Pancreas (tissue), 10 donors: ENCODE results near the gene SP7. TPM values are rescaled to one million over a fixed set of nuclear protein-coding genes. Genes with fewer than 3 reads are reported as not detected.

Source experiments
- ATAC-seq, 4 donors: fragments of 200-7000 bp; cut with Tn5 transposase; one replicate each; pipeline versions ENCODE4 v1.8.0 to v1.9.1; 2020; ENCODE audit warnings: mild to moderate bottlenecking in 4 of 4, moderate library complexity in 4 of 4
- DNase-seq, 6 donors: peaks; one replicate each; pipeline ENCODE4 v3.0.0-alpha.2; 2020
- FAIRE-seq: peaks from 2 replicates; lab custom pipeline; 2012; peaks lifted over from hg19 to GRCh38; lab: Jason Lieb, UNC
- H3K27ac ChIP-seq, 4 donors: fragments of 200-600 bp; sonication (generic); 1 replicate in 3 of 4; 2 replicates in 1 of 4; pipeline versions ENCODE4 v1.5.0 to v1.8.0; 2020
- H3K27me3 ChIP-seq, 4 donors: fragments of 200-600 bp; one replicate each; pipeline ENCODE4 v1.8.0; 2021
- H3K36me3 ChIP-seq, 3 donors: fragments of 200-600 bp; sonication (generic) in 1 of 3; one replicate each; pipeline versions ENCODE4 v1.5.0 to v1.8.0; 2020 to 2021
- H3K4me1 ChIP-seq, 3 donors: fragments of 200-600 bp; one replicate each; pipeline ENCODE4 v1.8.0; 2021
- H3K4me3 ChIP-seq, 4 donors: fragments of 200-600 bp; sonication (generic) in 2 of 4; one replicate each; pipeline versions ENCODE4 v1.5.0 to v1.8.0; 2020 to 2021
- H3K9me3 ChIP-seq, 4 donors: fragments of 200-600 bp; one replicate each; pipeline ENCODE4 v1.8.0; 2021
- WGBS, 2 donors: extraction: QIAGEN DNeasy Blood & Tissue Kit; methylation state at CpG; one replicate each; pipeline ENCODE4 v1.1.7; 2013; 5-methylcytosine and 5-hydroxymethylcytosine counted together
- intact Hi-C, 3 donors: fragments of 100-400 bp; cut with DNase I; formaldehyde crosslinking; loops; one replicate each; pipeline versions ENCODE4 v1.11.1 to v1.14.2; 2022
- polyA plus RNA-seq, 2 donors: library from polyadenylated mRNA; stranded (reverse); fragments of 200-250 nt; gene quantifications; one replicate each; pipeline ENCODE4 v1.2.3, GENCODE V29; 2013
- total RNA-seq, 6 donors: library from RNA; stranded (reverse); fragmentation: NEBNext Ultra II Directional in 4 of 6; extraction: Animal tissue kit (Norgen Biotek cat#: 25700) in 4 of 6; gene quantifications; one replicate each; pipeline versions ENCODE4 v1.2.1 to v1.2.4, GENCODE V29; 2021 to 2023
- TF ChIP-seq, protein P1 (sequence below), 4 donors: fragments of 200-600 bp; sonication (generic) in 3 of 4; IDR thresholded peaks; one replicate each; pipeline versions ENCODE4 v1.5.0 to v1.8.0; 2021; ENCODE audit warnings: antibody characterized with exemption in 4 of 4
- donor health status: healthy with polysubstance abuse.
- donor health status: DM: no; HTN: no; CAD: no; lungs with moderate emphysema.
- donor health status: DM: no; HTN: no; CAD: no.
- donor health status: control.
- donor health status: control.
- donor health status: Bipolar disorder and iron deficiency.
- donor health status: DM: yes; HTN: yes; CAD: no.
- donor health status: DM: no; HTN: no; CAD: no.
- donor health status: DM: no; HTN: no; CAD: no.
- donor health status: DM: yes; HTN: yes; CAD: no.

SP7 gene
- total and polyA plus RNA-seq, 8 donors: not detected

DNA sequence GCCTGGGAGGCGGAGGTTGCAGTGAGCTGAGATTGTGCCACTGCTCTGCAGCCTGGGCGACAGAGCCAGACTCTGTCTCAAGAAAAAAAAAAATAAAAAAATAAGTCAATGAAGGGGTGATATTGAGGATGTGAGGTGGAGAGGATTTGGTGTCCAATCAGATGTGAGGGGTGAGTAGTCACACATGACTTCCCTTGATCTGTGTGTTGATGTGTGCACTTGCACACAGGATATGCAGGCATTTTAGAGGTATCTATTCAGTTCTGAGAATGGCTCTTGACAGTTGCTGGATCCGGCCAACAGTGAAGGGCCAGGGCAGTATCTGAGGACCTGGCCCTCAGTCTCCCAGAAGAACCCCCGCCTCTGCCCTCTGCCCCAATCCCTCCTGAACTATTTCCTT lies 7.8 kb upstream of the SP7 start:
- TF ChIP-seq, protein P1, sequence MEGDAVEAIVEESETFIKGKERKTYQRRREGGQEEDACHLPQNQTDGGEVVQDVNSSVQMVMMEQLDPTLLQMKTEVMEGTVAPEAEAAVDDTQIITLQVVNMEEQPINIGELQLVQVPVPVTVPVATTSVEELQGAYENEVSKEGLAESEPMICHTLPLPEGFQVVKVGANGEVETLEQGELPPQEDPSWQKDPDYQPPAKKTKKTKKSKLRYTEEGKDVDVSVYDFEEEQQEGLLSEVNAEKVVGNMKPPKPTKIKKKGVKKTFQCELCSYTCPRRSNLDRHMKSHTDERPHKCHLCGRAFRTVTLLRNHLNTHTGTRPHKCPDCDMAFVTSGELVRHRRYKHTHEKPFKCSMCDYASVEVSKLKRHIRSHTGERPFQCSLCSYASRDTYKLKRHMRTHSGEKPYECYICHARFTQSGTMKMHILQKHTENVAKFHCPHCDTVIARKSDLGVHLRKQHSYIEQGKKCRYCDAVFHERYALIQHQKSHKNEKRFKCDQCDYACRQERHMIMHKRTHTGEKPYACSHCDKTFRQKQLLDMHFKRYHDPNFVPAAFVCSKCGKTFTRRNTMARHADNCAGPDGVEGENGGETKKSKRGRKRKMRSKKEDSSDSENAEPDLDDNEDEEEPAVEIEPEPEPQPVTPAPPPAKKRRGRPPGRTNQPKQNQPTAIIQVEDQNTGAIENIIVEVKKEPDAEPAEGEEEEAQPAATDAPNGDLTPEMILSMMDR (IDR thresholded peaks at IDR 0.05): no peak
- Histone ChIP-seq H3K4me1 (no peaks in the 10 kb centered on the region), H3K27ac (no peak overlapping the region), H3K36me3 (no peaks in the 10 kb centered on the region), H3K4me3 (no peak overlapping the region), H3K9me3 (no peaks in the 10 kb centered on the region), H3K27me3 (no peaks in the 10 kb centered on the region)
- FAIRE-seq (no peak), ATAC-seq (no peak), DNase-seq (no peak)
- WGBS, 2 donors: 94 to 98% methylated on average over 4 of the region's 4 CpGs
- intact Hi-C loops: no loop called here

DNA sequence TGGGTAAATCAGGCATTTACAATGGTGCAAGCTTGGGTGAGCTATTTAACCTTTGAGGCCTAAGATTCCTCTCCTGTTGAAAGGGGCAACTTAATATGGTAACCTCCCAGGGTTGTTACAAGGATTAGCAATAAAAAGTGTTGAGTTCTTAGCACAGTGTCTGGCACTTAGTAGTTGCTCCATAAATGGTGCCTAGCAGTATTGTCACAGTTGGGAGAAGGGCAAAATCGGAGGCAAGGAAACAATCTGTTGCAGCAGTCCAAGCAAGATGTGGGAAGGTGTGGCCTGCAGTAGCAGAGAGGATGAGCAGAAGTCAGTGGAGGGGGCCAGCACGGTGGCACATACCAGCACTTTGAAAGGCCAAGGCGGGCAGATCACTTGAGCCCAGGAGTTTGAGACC lies 7.3 kb upstream of the SP7 start:
- Histone ChIP-seq H3K36me3 (no peaks in the 10 kb centered on the region), H3K27ac (no peak overlapping the region), H3K27me3 (no peaks in the 10 kb centered on the region), H3K4me1 (no peaks in the 10 kb centered on the region), H3K4me3 (no peak overlapping the region), H3K9me3 (no peaks in the 10 kb centered on the region)
- intact Hi-C loops: no loop called here
- TF ChIP-seq, protein P1 (IDR thresholded peaks at IDR 0.05): no peak
- ATAC-seq: no peak
- WGBS, 2 donors: 59 to 65% methylated on average over 3 of the region's 3 CpGs
- no peak for FAIRE-seq
- no peak for DNase-seq

- WGBS, 2 donors: 77 to 87% methylated on average over 9 of the region's 9 CpGs
- Histone ChIP-seq H3K9me3 (no peaks in the 10 kb centered on the region), H3K27me3 (no peaks in the 10 kb centered on the region), H3K4me1 (no peaks in the 10 kb centered on the region), H3K27ac (no peak overlapping the region), H3K4me3 (no peak overlapping the region), H3K36me3 (no peaks in the 10 kb centered on the region)
- intact Hi-C loops: no loop called here
- DNase-seq (no peak), ATAC-seq (no peak), FAIRE-seq (no peak)
- TF ChIP-seq, protein P1 (IDR thresholded peaks at IDR 0.05): no peak
These were observed 4.2 kb upstream of the SP7 start for GRCh38 chr12:53340398-53340797.

- no peaks in the 10 kb centered on the region for H3K36me3 ChIP-seq
- no peaks in the 10 kb centered on the region for H3K9me3 ChIP-seq
- intact Hi-C loops: no loop called here
- ATAC-seq (no peak), DNase-seq (peak in 1 of 6 donors; percentile 62), FAIRE-seq (no peak)
- H3K27ac ChIP-seq: no peak overlapping the region
- H3K27me3 ChIP-seq: no peaks in the 10 kb centered on the region
- TF ChIP-seq, protein P1 (IDR thresholded peaks at IDR 0.05): no peak
- no peak overlapping the region for H3K4me3 ChIP-seq
- WGBS, 2 donors: 51 to 67% methylated on average over 5 to 6 of the region's 6 CpGs
- H3K4me1 ChIP-seq: no peaks in the 10 kb centered on the region
These were observed 2.8 kb upstream of the SP7 start for GRCh38 chr12:53338916-53339315.

GRCh38 chr12:53338017-53338416 lies 1.9 kb upstream of the SP7 start:
- Histone ChIP-seq H3K9me3 (no peaks in the 10 kb centered on the region), H3K27me3 (no peaks in the 10 kb centered on the region), H3K4me3 (no peak overlapping the region), H3K36me3 (no peaks in the 10 kb centered on the region), H3K4me1 (no peaks in the 10 kb centered on the region), H3K27ac (no peak overlapping the region)
- no peak for DNase-seq
- TF ChIP-seq, protein P1 (IDR thresholded peaks at IDR 0.05): no peak
- no peak for ATAC-seq
- intact Hi-C loops: no loop called here
- 30 to 34% methylated on average over 11 of the region's 11 CpGs for WGBS, 2 donors
- no peak for FAIRE-seq
